ENCODE results near the gene N4BP2L1. TPM values are rescaled to one million over a fixed set of nuclear protein-coding genes. Genes with fewer than 3 reads are reported as not detected.

The N4BP2L1 gene
- total RNA-seq, 2 experiments from 2014 or later, result 26.2 to 32.2 TPM

GRCh38 chr13:32413284-32413683, 14.6 kb downstream of the N4BP2L1 start:
- H3K9me3 Mint-ChIP-seq, result peaks cover 6% of the 10 kb centered on the region
- CTCF ChIA-PET, result no interaction called here
- ATAC-seq, result no peak
- peaks cover 13% of the 10 kb centered on the region for H3K36me3 Mint-ChIP-seq (ENCODE audit: low read depth)
- no peaks in the 10 kb centered on the region for H3K27me3 Mint-ChIP-seq
- intact Hi-C loops (cut with micrococcal nuclease), result no loop called here
- TF ChIP-seq CTCF (IDR thresholded peaks at IDR 0.05), result no peak
- no peak overlapping the region for H3K4me3 Mint-ChIP-seq
- H3K4me1 Mint-ChIP-seq (ENCODE audit: low read depth), result peaks cover 20% of the 10 kb centered on the region
- POLR2A ChIA-PET, result interaction anchor here (0.6 to 0.7 kb wide), 3 partner anchors 28 to 116 kb away, joined by 3 to 4 read pairs (median 3); no protein-coding TSS in a partner anchor
- H3K27ac Mint-ChIP-seq, result no peak overlapping the region
- DNase-seq, result no peak

DNA sequence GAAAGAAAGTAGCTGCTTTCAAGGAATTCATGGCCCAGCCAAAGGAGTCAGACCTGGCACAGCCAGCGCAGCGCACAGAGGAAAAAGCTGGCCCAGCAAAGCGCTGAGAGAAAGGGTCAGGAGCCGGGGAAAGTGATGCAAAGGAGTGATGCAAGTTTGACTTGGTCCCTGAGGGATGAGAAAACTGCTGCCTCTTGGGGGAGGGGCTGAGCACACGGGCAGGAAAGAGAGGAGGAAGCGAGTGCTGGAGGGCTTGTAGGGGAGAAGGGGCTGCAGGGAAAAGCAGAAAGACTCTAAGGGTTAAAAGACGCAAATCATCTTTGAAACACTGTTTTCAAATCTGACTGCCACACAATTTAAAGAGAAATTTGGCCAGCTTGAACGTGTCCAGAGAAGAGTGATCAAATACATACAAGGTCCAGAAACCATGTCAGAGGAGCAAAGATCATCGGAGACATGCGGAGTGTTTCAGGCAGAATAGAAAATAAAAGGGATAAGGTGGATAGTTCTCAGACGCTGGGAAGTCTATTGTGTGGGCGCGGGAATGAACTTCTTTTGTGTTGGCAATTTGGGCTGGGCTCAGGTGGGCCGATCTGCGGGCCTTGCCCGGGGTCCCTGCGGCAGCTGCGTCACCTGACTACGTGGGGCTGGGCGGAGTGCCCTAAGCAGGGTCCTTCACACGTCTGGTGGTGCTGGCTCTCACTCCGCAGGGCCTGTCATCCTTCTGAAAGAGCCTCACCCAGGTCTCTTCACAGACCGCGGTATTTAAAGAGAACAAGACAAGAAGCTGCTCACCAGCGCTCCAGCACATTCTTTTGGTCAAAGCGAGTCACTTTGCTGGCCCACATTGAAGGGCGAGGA, 18.1 kb downstream of the N4BP2L1 start:
- CTCF ChIA-PET, result interaction anchor here (1.0 to 1.3 kb wide), 2 partner anchors 29 to 142 kb away, joined by 3 read pairs; no protein-coding TSS in a partner anchor
- Mint-ChIP-seq H3K4me1 (ENCODE audit: low read depth) (peaks cover 18% of the 10 kb centered on the region), H3K4me3 (no peak overlapping the region), H3K36me3 (ENCODE audit: low read depth) (peaks cover 20% of the 10 kb centered on the region), H3K27me3 (no peaks in the 10 kb centered on the region), H3K9me3 (no peaks in the 10 kb centered on the region), H3K27ac (no peak overlapping the region)
- POLR2A ChIA-PET, result no interaction called here
- intact Hi-C loops (cut with micrococcal nuclease), result no loop called here
- no peak for TF ChIP-seq CTCF (IDR thresholded peaks at IDR 0.05)
- ATAC-seq (no peak), DNase-seq (no peak)

DNA sequence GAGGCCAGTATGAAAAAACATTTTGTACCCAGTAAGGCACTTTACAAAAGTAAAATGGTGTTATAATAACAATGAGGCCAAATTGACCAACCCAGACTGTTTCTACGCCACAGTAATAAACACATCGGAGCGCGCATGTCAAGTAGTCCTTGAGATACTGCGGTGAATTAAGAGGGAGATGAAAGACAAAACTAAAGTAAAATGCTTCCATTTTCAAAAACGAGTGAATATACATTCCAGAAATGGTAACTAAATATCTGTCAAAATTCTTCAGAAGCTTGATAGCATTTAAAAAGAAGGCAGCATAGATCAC, 19.0 kb downstream of the N4BP2L1 start:
- H3K4me3 Mint-ChIP-seq, result no peak overlapping the region
- H3K9me3 Mint-ChIP-seq, result no peaks in the 10 kb centered on the region
- TF ChIP-seq CTCF (IDR thresholded peaks at IDR 0.05), result no peak
- peaks cover 20% of the 10 kb centered on the region for H3K36me3 Mint-ChIP-seq (ENCODE audit: low read depth)
- no peak for DNase-seq
- intact Hi-C loops (cut with micrococcal nuclease), result no loop called here
- H3K27me3 Mint-ChIP-seq, result no peaks in the 10 kb centered on the region
- ATAC-seq, result no peak
- H3K4me1 Mint-ChIP-seq (ENCODE audit: low read depth), result peaks cover 18% of the 10 kb centered on the region
- ChIA-PET POLR2A (interaction anchor here (1.0 to 1.5 kb wide), 4 partner anchors 14 to 94 kb away, joined by 3 to 5 read pairs (median 4); partner anchors contain the start of genes BRCA2 and ZAR1L), CTCF (interaction anchor here (0.9 to 1.5 kb wide), 5 partner anchors 12 to 173 kb away, joined by 3 to 4 read pairs (median 3); partner anchors contain the start of genes BRCA2 and ZAR1L)
- H3K27ac Mint-ChIP-seq, result no peak overlapping the region

GRCh38 chr13:32408296-32409000, 19.5 kb downstream of the N4BP2L1 start:
- ATAC-seq (no peak), DNase-seq (no peak)
- no peak for TF ChIP-seq CTCF (IDR thresholded peaks at IDR 0.05)
- Mint-ChIP-seq H3K36me3 (ENCODE audit: low read depth) (peaks cover 20% of the 10 kb centered on the region), H3K27me3 (no peaks in the 10 kb centered on the region), H3K4me1 (ENCODE audit: low read depth) (peaks cover 18% of the 10 kb centered on the region), H3K27ac (peak overlapping the region; percentile 3), H3K9me3 (no peaks in the 10 kb centered on the region), H3K4me3 (no peak overlapping the region)
- ChIA-PET POLR2A (interaction anchor here (1.0 to 1.5 kb wide), 4 partner anchors 14 to 94 kb away, joined by 3 to 5 read pairs (median 4); partner anchors contain the start of genes BRCA2 and ZAR1L), CTCF (interaction anchor here (0.9 to 1.5 kb wide), 4 partner anchors 11 to 173 kb away, joined by 3 to 4 read pairs (median 3); partner anchors contain the start of genes BRCA2 and ZAR1L)
- intact Hi-C loops (cut with micrococcal nuclease), result no loop called here
